HG02623 (cell line): ENCODE data around the gene SNX19.

Experiments used
- ATAC-seq: cut with Tn5 transposase; IDR thresholded peaks from one replicate; pipeline ENCODE4 v1.9.1; 2021; ENCODE audit warnings: moderate library complexity; ENCODE audit not compliant: unreplicated experiment

The SNX19 gene

DNA sequence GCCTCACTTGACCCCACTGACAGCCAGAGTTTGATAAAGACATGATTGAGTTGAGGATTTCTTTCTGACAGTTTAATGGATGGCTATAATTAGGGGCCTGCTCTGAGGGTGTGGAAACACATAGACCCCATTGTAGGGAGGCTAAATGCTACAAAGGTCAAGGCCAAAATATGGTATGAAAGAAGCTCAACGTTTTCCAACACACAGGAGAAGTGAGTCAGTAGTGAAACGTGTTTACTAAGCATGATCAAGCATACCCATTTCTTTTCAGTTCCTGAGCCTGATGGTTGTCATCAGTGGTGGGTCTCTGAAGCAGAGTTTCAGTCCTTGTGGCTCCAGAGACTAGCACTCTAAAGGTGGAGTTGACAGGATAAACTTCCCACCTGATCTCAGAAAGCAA lies 69.7 kb downstream of the SNX19 start:
- no peak for ATAC-seq

DNA sequence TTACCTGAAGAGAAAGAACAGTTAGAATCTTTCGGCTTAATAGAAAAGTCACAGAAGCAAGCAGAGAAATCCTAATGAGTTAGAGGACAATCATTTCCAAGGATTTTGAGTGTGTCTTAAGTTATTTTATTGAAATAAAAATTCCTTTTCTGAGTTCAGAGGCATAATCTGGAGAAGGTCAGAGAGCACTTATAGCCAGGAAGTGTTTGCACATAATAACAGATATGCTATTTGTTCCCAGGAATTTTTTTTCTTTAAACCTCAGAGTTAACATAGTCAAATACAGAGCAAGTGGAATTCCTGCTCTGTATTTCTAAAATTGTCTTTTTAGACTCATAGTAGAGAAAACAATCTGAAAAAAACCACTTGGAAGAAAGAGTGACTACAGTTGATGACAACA lies 74.3 kb downstream of the SNX19 start:
- no peak for ATAC-seq

DNA sequence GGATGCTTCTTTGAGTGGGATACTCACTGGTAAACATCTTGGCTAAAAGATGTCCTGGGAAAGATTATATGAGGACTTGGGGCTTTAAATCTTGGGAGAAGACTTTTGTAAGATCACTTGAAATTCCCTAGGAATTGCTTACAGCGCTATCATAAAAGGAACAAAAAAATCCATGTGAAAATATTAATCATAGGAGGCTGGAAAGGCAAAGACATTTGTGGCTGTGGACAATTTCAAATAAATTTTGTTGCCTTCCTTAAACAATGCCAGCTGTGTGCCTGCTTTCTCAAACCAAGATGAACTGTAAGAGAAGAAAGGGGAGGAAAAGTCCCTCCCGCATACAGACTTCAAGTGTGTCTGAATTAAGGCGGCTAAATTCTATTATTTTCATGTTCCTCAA lies 75.6 kb downstream of the SNX19 start:
- ATAC-seq = no peak

DNA sequence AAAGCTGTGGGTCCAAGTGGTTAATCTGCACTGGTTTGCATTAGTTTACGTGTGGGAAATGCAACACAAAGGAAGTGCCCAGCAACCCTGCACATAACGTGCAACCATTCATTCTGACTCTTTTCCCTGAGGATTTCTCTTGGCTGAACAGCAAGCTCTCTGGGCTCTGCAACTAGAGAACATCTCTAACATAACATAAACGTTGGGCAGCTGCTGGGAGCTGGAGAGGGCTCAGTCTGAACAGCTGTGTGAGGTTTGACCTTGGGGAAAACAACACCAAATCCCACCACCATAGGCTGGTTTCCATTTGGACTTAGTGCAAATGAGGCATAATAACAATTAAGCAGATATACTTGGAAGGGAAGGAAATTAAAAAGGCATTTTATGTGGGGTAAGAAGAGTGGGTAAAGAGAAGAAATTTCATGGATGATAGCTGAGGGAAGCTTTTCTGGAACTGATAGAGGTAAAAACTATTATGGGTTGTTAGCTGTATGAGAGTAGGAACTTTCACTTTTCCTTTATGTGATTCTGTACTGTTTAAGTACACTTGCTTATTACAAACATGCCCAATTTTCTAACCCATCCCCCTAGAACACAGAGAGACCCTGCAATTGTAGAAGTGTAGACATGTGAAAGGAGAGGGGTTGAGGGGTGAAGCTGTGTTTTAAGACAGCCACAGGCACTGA lies 76.2 kb downstream of the SNX19 start:
- no peak for ATAC-seq

DNA sequence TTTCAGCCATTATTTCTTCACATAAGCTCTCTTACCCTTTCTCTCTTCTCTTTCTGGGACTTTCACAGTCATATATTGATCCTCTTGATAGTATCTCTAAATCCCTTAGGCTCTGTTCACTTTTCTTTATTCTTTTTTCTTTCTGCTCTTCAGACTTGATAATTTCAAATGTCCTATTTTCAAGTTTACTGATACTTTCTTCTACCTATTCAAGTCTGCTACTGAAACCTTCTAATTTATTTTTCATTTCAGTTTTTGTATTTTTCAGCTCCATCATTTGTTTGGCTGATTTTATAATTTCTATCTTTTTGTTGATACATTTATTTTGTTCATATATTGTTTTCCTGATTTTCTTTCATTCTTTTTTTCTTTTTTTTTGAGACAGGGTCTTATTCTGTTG lies 79.1 kb downstream of the SNX19 start:
- no peak for ATAC-seq

DNA sequence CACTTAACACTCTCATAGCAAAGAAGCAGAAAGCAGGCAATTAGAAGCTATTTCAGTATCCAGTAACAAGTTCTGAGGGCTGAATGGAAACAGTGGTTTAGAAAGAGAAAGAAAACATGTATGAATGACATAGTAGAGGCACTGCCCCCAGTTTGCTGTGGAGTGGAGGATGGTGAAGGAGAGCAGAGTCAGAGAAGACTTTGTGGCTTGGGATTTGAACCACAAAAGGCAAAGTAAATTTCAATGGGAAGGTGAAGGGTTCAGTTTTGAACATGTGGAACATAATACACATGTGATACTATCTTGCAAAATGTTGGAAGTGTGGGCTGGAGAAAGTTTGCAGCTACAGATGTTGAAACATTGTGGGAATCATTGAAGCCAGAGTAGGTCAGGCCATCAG lies 81.4 kb downstream of the SNX19 start:
- ATAC-seq = no peak

DNA sequence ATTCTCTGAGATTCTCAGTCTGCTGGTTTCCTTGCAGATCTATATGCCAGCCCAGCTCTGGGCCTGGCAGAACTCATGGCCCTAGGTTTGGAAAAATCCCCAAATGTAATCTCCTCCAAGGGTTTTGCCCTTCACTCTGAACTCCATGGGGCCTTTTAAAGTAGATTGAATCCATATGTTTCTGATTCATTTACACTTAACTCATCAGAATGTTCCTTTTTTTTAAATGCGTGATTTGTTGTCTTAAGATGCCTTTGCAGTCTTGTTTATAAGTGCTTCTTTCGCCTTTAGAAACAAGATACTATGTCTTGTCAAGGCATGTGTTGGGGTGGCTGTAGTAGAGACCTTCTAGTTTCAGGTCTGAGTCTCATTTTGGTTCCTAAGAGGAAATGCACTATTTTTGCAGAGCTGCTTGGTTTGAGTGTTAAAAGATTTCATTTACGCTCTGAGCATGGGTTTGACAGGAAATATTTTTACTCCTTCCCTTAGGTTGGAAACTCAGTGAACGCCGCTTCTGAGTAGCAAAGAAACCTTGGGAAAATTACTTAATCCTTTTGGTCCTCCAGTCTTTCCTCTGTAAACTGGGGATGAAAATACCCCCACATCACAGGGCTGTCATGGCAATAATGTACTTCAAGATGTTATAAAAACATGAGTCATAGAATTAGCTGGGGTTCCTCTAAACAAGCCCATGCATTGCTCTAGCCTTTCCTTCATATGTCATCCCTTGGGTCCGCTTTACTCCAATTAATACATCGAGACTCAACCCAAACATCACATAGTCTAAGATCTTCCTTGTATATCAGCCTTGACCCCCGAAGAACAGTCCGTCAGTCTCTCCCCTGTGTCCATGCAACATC lies 83.5 kb downstream of the SNX19 start:
- no peak for ATAC-seq

DNA sequence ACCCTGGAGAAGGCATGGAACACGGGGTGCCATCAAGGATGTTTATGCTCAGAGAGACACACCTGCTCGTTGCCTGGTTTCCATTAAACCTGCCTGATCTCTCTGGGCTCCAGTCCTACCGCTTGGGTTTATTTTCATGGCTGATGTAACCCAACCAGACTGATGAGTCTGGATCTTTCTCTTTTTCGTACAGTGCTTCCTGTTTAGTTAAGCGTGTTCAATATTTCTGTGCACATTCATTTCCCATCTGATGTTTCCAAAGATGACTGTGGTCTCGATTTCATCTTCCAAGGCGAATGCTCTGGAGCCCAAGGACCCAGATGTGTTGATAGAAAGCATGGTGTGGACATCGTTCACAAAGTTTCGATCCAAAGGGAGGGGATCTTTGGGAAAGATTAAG lies 84.3 kb downstream of the SNX19 start:
- no peak for ATAC-seq

DNA sequence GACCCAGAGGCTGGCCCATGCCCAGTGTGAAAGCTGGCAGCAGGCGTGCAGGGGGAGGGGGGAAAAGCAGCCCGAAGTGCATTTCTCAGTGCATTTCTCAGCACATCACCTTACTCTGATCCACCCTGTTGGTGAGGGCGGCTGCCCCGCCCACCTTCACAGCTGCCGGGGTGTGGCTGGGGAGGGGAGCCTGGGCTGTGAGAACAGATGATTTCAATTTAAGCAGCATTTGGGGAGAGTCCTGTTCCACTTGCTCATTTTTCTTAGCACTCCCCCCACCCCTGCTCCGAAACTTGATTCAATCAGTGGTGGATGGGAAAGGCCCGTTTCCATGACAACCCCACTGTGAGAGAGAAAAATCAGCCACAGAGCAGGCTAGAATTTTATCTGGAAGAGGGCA lies 84.8 kb downstream of the SNX19 start:
- no peak for ATAC-seq

DNA sequence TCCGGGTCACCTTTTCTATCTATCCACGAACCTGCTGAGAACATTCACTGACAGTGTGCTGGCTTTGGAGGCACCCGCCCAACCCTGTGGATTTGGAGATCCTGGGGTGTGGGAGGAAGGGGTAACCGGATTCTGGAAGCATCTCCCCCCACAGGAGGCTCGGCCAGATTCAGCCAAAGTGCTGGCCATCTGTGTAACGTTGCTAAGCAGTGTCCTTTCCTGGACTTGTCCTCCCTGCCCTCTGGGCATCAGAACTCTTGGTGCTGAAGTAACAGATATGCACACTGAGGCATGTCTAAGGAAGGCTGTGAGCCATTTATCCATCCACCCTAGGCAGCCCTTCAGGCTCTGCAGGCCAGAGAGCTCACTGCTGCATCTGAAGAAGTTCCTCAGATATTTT lies 85.7 kb downstream of the SNX19 start:
- no peak for ATAC-seq

DNA sequence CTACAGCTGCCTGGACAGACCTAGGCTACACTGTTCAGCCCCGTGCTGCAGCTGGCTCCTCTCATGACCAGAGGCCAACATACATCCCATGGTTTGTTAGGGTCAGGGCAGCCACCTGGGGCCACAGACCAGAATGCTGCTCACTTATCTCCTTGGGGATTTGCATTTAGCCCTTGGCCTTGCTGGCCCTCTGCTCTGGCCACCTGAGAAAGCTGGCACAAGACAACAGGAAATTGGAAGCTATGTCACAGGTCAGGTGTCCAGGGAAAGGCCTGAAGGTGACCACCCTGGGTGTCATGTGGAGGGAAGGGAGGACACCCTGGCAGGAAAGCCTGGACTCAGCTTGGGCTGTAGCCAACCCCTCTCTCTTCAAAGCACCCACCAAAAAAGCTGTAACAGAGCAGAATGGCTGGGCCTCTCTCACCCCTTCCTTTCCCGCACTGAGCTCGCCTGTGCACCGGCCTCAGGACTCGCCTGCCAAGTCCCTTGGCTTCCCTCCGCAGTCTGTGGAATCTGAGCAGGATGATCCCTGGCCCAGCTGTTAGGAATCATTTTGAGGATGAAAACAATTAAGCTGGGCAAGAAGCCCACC lies 86.3 kb downstream of the SNX19 start:
- ATAC-seq = no peak

DNA sequence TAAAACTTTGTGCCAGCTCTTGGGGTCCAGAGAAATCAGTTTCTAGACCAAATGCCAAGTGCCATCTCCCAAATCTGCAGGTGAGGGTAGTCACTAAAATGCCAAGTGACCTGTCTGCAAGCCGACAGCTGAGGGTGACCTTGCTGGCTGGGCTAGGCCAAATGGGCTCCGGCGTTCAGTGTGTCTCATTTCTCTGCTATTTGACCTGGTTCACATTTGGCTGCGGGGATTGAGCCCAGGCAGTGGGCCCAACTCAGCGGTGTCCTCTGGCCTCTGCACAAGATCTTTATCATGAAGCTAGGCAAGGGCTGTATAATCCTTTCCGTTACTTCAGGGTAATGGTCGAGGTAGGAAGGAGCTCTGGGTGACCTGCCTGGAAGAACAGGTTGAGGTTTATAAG lies 87.5 kb downstream of the SNX19 start:
- no peak for ATAC-seq

DNA sequence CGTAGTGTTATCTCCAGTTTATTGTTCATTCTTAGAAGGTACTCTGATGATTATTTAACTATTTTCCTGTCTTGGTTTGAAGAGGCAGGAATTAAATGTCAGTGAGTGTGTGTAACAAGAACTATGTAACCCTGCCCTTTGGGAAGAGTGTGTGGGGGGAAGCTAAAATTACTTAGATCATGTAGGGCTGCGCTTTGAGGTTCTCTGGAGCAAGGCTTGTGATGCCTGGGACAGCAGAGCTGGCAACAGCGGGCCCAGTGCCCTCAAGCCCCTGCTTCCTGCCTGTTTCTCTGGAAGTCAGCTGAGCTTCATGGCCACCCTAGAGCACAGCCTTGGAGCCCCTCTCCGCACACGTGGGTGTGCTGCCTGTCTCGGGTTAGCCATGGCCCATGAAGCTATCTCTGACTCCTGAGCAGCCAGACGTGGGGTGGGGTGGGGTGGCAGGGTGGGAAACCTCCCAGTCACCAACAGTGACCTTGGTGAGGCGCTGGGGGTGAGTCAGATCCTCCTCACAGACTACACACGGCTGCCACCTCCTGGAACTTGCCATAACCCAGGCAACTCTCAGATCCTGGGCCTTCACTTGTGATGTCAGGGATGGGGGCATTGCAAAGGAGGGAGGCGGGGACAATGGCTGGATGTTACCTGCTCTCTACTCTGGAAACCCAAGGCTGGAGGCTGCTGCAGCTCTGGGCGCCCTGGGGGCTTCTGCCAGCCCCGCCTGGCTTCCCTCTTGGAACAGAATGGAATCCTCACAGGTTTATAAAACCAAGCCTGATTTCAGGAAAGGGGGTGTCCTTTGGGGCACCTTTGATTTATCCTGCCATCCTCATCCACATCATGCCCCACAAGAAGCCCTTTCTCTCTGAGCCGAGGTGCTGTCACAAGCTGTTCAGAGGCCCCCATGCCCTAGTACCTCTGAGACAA lies 88.6 kb downstream of the SNX19 start:
- ATAC-seq = no peak

DNA sequence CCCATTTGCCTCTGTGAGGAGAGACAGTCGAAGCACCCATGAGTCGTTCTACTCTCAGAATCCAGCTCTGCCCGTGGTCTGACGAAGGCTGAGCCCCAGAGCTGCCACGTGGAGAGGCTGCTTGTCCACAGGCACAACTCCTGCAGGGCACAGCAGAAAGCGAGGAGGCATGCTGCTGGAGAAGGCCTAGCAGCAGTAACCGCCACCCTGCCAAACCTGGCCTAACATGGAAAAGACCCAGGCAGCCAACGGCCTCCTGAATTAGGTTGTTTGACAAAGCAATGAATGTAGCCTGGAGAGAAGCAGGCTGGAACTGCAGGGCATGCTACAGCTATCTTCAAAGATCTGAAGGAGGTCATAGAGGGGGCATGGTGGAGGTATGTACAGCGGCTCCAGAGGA lies 89.7 kb downstream of the SNX19 start:
- ATAC-seq = no peak

DNA sequence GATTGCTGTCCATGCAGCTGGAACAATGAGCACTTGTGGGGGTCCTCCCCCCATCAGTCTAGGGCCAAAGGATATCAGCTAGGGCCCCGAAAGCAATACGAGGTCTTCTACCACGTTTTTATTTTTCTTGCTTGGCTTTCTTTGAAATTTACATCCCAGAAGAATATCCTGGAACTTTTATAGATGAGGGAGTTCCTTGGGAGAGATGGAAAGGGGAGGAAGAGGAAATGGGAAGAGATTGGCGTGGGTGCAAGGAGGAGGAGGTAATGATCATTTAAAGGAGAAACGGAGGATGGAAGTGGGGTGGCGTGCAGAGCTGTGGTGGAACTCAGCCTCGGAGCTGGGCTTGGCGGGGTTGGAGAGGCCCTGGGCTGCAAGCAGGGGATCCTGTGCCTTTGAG lies 90.3 kb downstream of the SNX19 start:
- no peak for ATAC-seq

DNA sequence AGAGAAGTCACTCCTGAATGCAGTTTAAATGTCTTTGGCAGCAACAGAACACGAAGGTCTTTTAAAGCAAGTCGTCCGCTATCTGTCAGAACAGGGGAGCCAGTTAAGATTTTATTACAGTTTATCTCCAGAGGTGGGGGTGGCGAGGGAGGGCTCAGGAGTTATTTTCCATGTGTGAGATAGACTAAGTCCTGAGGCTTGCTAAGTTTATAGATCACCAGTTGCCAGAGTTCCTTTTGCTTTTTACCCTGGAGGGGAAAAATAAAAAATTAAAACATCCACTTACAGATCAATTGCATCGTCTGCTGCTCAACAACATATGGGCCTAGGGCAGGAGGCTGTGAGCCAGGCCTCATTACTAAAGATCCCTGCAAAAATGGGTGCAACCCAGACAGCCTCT lies 90.7 kb downstream of the SNX19 start:
- ATAC-seq = no peak
